ENCODE measurements around the gene AAR2.

AAR2 gene

DNA sequence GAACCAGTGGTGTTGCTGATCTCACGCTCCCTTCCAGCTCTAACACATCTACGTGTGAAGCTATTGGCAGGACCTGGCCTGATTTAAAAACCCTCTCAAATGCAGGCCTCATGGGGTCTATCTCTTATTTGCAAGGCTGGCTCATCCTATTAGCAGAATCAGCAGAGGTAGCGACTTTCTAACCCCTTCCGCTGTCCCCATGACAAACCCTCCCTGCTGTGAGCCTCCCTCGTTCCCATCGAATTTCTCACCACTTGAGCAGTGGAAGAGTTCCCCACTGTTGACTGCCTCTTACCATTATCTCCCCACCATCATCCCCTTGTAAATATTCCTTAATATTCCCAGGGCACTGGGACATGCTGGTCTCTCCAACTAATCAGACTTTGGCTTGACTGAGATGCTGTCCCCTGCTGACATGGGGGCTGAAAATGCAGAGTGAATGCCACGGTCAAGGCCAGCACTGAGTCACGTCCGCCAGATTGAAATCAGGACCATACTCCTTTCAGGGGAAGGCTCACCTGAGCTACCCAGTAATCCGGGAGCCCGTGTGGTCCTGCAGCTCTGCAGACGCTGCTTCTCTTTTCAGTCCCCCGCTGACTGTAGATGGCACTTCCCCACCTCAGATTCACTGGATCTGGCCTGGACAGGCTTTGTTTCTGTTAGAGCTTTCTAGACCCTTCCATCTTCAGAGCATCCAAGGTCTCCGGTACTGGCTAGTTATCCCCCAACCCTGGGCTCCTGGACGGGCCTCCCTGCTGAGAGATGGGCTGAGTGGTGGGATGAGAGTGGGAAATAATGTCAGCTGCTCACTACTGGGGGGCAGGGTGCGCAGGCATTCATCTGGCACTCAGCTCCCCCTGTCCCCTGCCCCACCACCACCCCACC lies 23.1 kb downstream of the AAR2 start:
- no peak for DNase-seq (ENCODE audit: low read depth in 2 of 2, low spot score in 1 of 2)

DNA sequence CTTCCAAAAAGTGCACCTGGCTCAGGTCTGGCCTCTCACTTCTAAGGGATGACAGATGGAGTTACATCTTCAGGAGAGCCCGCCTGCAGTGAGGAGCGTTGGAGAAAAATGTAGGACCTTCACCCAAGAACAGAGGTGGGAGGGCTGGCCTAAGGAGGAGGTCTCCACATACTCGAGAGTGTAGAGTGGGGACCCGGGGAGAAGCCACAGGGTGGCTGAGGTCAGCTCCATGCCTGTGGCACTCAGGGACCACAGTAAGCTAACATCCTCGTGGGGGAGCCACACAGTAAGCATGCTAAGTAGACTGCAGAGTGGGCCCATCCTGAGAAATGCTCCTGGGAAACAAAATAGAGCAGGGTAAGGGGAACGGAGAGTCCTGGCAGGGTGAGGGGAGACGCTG lies 24.0 kb downstream of the AAR2 start:
- no peak for DNase-seq (ENCODE audit: low read depth in 2 of 2, low spot score in 1 of 2)

DNA sequence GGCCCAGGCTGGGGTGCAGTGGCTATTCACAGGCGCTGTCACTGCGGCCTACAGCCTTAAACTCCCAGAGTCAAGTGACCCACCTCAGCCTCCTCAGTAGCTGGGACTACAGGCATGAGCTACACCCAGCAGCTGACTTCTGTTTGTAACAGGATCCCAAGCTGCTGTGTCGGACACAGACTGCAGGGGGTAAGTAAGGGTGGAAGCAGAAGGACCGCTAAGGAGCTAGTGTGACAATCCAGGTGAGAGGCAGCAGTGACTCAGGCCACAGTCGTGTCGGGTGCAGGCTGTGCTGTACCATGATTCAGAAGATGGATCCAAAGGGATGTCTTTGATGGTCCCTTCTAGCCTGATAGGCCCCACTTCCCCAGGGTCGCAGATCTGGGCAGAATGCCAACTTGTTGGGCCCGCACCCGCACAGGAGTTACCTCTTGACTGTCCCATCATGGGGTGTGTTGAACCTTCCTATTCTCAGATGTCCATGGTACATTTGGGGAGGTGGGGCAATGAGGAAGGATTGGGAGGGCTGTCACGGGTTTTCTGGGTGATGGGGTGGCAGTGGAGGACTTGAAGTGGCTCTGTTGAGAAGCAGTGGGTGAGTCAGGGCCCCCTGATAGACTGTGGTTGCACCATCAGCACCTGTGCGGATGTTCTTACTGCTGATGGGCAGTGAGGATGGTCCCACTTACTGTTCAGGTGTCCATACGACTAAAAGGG lies 25.3 kb downstream of the AAR2 start:
- no peak for DNase-seq (ENCODE audit: low read depth in 2 of 2, low spot score in 1 of 2)

GRCh38 chr20:36262440-36262839 lies 26.2 kb downstream of the AAR2 start:
- no peak for DNase-seq (ENCODE audit: low read depth in 2 of 2, low spot score in 1 of 2)

- no peak for DNase-seq (ENCODE audit: low read depth in 2 of 2, low spot score in 1 of 2)
Measured at GRCh38 chr20:36264426-36265246, 28.4 kb downstream of the AAR2 start.

DNA sequence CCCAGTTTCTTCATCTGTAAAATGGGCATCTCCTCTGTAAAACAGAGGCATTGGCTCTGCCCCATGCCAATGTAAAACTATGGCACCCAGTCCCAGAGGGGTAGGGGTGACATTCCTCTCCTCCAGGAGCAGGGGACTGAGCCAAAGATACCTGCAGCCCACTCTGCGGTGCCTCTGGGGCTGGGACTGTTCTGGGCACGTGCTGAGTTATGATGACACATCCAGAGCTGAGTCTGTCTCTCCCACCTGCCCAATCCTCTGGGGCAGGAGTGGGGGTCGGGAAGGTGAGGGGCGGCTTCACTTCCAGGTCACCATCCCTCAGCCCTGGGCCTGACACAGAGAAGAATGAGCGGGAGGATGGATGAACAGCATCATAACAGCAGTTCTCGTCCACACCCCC lies 29.9 kb downstream of the AAR2 start:
- DNase-seq (ENCODE audit: low read depth in 2 of 2, low spot score in 1 of 2): no peak

- DNase-seq (ENCODE audit: low read depth in 2 of 2, low spot score in 1 of 2): no peak
Measured at GRCh38 chr20:36267605-36268381, 31.5 kb downstream of the AAR2 start.

DNA sequence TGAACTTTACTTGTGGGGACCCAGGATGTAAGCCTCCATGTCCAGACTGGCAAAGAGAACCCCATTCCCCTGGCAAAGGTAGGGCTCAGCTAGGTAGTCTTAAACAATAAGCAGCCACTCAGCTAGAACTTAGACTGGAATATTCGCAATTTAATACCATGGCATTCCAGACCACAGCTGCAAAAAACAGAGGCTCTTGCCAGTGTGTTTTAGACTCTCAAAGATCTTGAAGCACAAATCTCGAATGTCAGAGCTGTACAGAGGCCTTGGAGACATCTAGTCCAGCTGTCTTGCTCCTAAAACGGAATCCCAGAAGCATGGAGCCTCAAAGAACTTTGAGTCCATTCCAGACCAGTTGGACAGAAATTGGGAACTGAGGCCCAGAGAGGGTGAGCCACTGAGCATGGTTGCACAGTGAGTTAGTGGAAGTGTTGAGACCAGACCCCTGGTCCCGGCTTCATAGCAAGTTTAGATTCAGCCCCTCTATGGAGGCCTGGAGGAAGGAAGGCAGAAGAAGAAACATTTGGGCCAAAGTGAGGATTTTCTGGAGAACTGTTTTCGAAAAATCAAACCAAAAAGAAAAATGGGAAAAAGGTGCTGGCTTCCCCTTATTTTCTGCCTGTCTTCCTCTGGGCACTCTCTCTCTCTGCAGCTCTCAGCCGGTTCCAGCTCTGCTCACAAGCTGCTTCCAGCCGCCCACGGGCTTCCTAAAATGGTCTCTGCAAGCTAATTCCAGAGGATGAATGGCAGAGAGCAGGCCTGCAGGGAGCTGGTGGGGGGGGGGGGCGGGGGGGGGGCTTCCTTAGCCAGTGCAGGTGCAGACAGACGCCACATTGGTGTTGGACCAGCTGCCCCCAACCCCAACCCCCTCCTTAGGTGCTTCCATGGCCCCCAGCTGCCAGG lies 32.4 kb downstream of the AAR2 start:
- no peak for DNase-seq (ENCODE audit: low read depth in 2 of 2, low spot score in 1 of 2)

DNA sequence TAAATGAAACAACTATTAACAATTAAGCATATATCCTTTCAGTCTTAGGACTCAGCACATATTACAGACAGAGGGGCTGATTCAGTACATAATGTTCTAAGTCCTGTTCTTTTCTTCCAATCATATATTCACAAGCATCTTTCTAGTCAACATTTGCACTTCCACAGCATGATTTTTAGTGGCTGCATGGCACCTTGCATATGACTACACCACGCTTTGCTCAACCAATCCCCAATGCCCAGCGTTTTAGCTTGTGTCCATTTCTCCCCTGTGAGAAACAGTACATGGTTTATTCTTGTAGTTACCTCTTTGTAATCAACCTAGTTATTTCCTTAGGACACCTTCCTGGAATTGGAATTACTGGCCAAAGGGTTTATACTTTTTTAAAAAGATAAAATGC lies 33.2 kb downstream of the AAR2 start:
- DNase-seq (ENCODE audit: low read depth in 2 of 2, low spot score in 1 of 2): no peak

DNA sequence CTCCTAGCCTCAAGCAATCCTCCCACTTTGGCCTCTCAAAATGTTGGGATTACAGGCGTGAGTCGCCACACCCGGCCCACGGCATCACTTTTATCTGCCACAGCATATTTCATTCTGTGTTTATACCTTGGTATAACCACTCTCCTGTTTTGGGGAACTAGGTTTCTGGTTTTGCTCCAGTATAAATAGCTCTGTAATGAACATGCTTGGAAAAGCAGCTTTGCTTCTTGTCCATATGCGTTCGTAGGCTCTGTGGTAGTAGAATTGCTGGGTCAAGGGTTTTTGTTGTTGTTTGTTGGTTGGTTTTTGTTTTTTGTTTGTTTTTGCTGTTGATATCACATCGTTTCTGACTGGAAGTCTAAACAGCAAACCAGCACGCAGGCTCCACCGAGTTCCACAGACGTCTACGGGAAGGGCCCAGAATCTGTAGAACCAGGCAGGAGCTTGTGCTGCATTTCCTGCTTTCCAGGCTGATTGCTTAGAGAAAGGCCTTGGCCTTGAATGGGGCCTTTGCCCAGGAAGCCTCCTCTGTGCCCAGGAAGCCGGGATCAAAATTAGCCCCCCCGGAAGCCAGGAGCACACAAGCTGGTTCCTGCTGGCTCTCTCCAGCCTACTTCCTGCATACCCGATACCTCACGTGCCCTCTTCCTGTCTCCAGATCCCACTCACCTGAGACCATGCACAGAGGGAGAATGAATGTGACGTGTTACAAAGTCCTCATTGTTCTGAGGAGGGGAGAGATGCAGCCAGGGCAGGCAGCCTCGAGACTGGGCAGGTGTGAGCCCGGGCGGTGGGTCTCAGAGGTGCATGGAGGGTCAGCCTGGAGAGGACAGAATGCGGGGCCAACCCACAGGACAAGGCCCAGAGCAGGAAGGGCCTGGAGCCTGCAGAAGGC lies 34.7 kb downstream of the AAR2 start:
- DNase-seq (ENCODE audit: low read depth in 2 of 2, low spot score in 1 of 2): no peak

GRCh38 chr20:36271639-36272546 lies 35.6 kb downstream of the AAR2 start:
- no peak for DNase-seq (ENCODE audit: low read depth in 2 of 2, low spot score in 1 of 2)

GRCh38 chr20:36272547-36273220 lies 36.4 kb downstream of the AAR2 start:
- DNase-seq (ENCODE audit: low read depth in 2 of 2, low spot score in 1 of 2): no peak

GRCh38 chr20:36273414-36274180 lies 37.3 kb downstream of the AAR2 start:
- DNase-seq (ENCODE audit: low read depth in 2 of 2, low spot score in 1 of 2): no peak

DNA sequence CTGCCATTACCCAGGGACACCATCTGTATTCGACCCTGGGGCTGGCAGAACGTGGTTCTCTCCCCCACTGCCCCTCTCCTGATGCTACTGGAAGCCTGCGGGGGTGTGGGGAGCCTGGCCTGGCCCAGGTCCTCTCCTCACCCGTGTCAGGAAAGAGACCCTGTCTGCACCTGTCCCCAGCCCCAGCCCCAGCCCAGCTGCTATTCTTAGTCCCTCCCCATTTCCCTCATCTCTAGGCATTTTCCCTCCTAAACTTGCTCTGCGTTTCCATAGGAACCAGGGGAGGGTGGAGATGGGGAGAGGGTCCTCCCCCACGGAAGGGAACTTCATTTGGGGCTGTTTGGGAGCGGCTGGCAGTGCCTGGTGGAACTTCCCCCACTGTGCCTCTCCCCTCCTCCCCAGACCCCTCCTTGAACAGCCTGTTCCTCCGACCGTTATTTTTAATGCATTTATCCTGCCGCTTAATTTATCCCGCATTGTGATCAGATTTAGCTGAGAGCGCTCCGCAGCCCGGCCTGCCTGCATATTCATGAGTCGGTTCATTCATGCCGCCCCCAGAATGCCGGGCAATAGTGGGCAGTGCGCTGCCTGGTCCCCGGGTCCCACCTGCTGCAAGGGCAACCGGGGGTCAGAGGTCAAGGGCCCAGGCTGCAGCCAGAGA lies 38.0 kb downstream of the AAR2 start:
- DNase-seq (ENCODE audit: low read depth in 2 of 2, low spot score in 1 of 2): no peak

DNA sequence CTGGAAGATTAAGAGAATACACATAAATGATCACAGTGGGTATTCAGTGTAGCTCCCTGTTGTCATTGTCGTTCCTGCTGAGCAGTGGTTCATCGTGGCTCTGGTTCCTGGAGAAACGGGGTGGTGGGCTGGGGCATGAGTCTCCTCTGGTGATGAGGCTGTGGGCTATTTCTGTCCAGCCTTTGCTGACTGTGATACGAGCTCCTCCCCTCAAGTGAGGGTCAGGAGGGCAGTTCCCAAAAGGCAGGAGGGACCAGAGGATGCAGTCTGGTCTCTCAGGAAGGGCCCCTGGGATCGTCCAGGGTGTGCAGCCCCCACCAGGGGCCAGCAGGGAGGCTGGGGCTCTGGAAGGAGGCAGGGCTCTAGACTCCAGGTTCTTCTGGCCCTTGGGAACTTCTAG lies 38.7 kb downstream of the AAR2 start:
- no peak for DNase-seq (ENCODE audit: low read depth in 2 of 2, low spot score in 1 of 2)
